22Rv1 (cell line): Measurements from ENCODE around the gene ZDHHC3.

ENCODE experiments used
- CTCF ChIP-seq: fragments of 450-650 bp; IDR thresholded peaks from 2 replicates; pipeline ENCODE4 v1.5.1; 2017; ENCODE audit warnings: mild to moderate bottlenecking
- ZFX ChIP-seq: fragments of 450-650 bp; IDR thresholded peaks from 2 replicates; pipeline ENCODE4 v1.6.1; 2017; ENCODE audit warnings: antibody characterized with exemption, borderline replicate concordance

DNA sequence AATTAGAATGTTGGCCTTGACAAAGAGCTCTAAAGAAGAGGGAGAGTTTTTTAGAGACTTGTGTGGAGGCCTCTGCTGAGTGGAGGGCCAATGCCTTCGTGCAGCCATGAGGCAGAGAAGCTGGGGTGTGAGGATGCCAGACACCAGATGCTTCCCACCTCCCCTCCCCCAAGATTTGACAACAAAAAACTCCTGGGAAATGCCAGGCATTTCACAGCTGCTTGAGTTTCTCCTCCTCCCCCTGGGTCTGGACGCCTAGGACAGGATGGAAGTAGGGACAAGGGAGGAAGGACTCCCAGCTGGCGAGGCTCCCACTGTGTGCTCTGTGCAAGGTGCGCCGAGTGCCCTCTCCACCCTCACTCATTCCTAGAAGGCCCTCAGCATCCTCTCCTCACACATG, 81.5 kb downstream of the ZDHHC3 start:
- TF ChIP-seq CTCF (no peak), ZFX (no peak)
